OCI-LY1 (cell line): ENCODE data around the gene MAPT.

Experiments used
- CTCF ChIP-seq: fragments of 200-600 bp; sonication (generic), shearing (Covaris generic); IDR thresholded peaks from 2 replicates; pipeline ENCODE4 v1.5.1; 2017; ENCODE audit warnings: mild to moderate bottlenecking, antibody characterized with exemption, low read length, moderate library complexity, mixed read lengths
- EZH2 ChIP-seq: fragments of 200-600 bp; sonication (generic), shearing (Covaris generic); IDR thresholded peaks from 2 replicates; pipeline ENCODE4 v1.8.0; 2017; ENCODE audit warnings: borderline replicate concordance, mixed run types, mild to moderate bottlenecking, antibody characterized with exemption, low read length, moderate library complexity, mixed read lengths

DNA sequence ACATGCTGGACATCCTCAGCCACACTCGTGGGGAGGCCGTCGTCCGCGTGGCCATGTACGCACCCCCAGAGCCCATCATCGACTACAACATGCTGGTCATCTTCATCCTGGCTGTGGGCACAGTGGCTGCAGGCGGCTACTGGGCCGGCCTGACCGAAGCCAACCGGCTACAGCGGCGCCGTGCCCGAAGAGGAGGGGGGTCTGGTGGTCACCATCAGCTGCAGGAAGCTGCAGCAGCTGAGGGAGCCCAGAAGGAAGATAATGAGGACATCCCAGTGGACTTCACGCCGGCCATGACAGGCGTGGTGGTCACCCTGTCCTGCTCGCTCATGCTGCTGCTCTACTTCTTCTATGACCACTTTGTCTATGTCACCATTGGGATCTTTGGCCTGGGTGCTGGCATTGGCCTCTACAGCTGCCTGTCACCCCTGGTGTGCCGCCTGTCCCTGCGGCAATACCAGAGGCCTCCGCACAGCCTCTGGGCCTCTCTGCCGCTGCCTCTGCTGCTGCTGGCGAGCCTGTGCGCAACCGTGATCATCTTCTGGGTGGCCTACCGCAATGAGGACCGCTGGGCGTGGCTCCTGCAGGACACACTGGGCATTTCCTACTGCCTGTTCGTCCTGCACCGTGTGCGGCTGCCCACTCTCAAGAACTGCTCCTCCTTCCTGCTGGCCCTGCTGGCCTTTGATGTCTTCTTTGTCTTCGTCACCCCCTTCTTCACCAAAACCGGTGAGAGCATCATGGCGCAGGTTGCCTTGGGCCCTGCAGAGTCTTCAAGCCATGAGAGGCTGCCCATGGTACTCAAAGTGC lies 48.8 kb upstream of the MAPT start:
- no peak for TF ChIP-seq CTCF
- no peak for TF ChIP-seq EZH2
